OCI-LY7 (cell line): Measurements from ENCODE around the gene ATPAF1.

Experiments
- EZH2phosphoT487 ChIP-seq: fragments of 200-600 bp; sonication (generic); IDR thresholded peaks from 2 replicates; pipeline ENCODE4 v1.6.1; 2018; ENCODE audit warnings: low read depth, borderline replicate concordance, mild to moderate bottlenecking, mixed run types, antibody characterized with exemption, low read length, moderate library complexity, mixed read lengths
- TF ChIP-seq, protein P1 (sequence below): fragments of 200-600 bp; sonication (generic); conservative IDR thresholded peaks from 2 replicates; pipeline ENCODE4 v1.5.1; 2014; ENCODE audit warnings: mild to moderate bottlenecking, antibody characterized with exemption, low read length, moderate library complexity, mixed read lengths

- TF ChIP-seq, protein P1, sequence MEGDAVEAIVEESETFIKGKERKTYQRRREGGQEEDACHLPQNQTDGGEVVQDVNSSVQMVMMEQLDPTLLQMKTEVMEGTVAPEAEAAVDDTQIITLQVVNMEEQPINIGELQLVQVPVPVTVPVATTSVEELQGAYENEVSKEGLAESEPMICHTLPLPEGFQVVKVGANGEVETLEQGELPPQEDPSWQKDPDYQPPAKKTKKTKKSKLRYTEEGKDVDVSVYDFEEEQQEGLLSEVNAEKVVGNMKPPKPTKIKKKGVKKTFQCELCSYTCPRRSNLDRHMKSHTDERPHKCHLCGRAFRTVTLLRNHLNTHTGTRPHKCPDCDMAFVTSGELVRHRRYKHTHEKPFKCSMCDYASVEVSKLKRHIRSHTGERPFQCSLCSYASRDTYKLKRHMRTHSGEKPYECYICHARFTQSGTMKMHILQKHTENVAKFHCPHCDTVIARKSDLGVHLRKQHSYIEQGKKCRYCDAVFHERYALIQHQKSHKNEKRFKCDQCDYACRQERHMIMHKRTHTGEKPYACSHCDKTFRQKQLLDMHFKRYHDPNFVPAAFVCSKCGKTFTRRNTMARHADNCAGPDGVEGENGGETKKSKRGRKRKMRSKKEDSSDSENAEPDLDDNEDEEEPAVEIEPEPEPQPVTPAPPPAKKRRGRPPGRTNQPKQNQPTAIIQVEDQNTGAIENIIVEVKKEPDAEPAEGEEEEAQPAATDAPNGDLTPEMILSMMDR = no peak
- TF ChIP-seq EZH2phosphoT487 = no peak
These were observed 51.7 kb downstream of the ATPAF1 start, which contains the start of gene MOB3C for GRCh38 chr1:46616277-46617107.
